Endothelial cell of umbilical vein (primary cell): Measurements from ENCODE around the gene PROX1. TPM values are rescaled to one million over a fixed set of nuclear protein-coding genes. Genes with fewer than 3 reads are reported as not detected.

ENCODE experiments used
- BruUV-seq: library from RNA; stranded (reverse); fragments of 400-500 nt; replicated peaks from 2 replicates; lab custom pipeline; 2021; lab: Mats Ljungman, UMichigan
- CTCF ChIA-PET: fragments of 300-600, 350-600 bp; sonication (Branson Sonifier 250); formaldehyde crosslinking; loops from one replicate; lab custom pipeline; 2021; ENCODE audit warnings: antibody characterized with exemption, inconsistent platforms; lab: Charles Lee
- POLR2A ChIA-PET: fragments of 300-600, 350-600 bp; sonication (Branson Sonifier 250); formaldehyde crosslinking; loops from one replicate; lab custom pipeline; 2021; ENCODE audit warnings: antibody characterized with exemption, inconsistent platforms; lab: Charles Lee
- DNase-seq: peaks from one replicate; pipeline ENCODE4 v3.0.0-alpha.2; 2011; ENCODE audit warnings: low read depth, low spot score
- FAIRE-seq: peaks from 2 replicates; lab custom pipeline; 2011; peaks lifted over from hg19 to GRCh38; lab: Jason Lieb, UNC
- H2AFZ ChIP-seq: 2 replicates; pipeline ENCODE4 v1.6.0; 2012; ENCODE audit warnings: low read depth, low read length, control low read depth, inconsistent platforms
- H3K27ac ChIP-seq: 2 replicates; pipeline ENCODE4 v1.5.1; 2011; ENCODE audit warnings: low read depth, mild to moderate bottlenecking, control low read depth, low read length, moderate library complexity; ENCODE audit not compliant: insufficient read depth
- H3K27me3 ChIP-seq, 2 experiments: 2 replicates each; pipeline versions ENCODE4 v1.6.0 to v1.6.1; 2011; ENCODE audit warnings: low read length in 2 of 2, mixed read lengths in 1 of 2; ENCODE audit not compliant: control insufficient read depth in 2 of 2, insufficient read depth in 2 of 2
- H3K36me3 ChIP-seq, 2 experiments: 2 replicates in 1 of 2; 3 replicates in 1 of 2; pipeline ENCODE4 v1.5.1; 2011; ENCODE audit warnings: low read length in 2 of 2, mild to moderate bottlenecking in 1 of 2, moderate library complexity in 1 of 2; ENCODE audit not compliant: control insufficient read depth in 2 of 2, insufficient read depth in 2 of 2; ENCODE audit errors: extremely low read depth in 1 of 2
- H3K4me1 ChIP-seq: 3 replicates; pipeline ENCODE4 v1.5.1; 2011; ENCODE audit warnings: mild to moderate bottlenecking, low read length; ENCODE audit not compliant: control insufficient read depth, insufficient read depth; ENCODE audit errors: extremely low read depth
- H3K4me2 ChIP-seq: 2 replicates; pipeline ENCODE4 v1.6.1; 2011; ENCODE audit warnings: low read length, control low read depth, mixed read lengths; ENCODE audit not compliant: insufficient read depth
- H3K4me3 ChIP-seq, 3 experiments: fragments of 200-600 bp in 1 of 3; sonication (generic), shearing (Covaris generic) in 1 of 3; replicated peaks in 1 of 3; 2 replicates each; pipeline ENCODE4 v1.5.1; 2011 to 2016; ENCODE audit warnings: control low read depth in 3 of 3, low read length in 3 of 3, mild to moderate bottlenecking in 2 of 3, inconsistent platforms in 1 of 3, low read depth in 1 of 3, moderate library complexity in 1 of 3; ENCODE audit not compliant: insufficient read depth in 1 of 3
- H3K79me2 ChIP-seq: 2 replicates; pipeline ENCODE4 v1.6.0; 2012; ENCODE audit warnings: low read length, inconsistent platforms; ENCODE audit not compliant: control insufficient read depth, insufficient read depth
- H3K9ac ChIP-seq: replicated peaks from 2 replicates; pipeline ENCODE3; 2011; ENCODE audit warnings: low read length, control low read depth; ENCODE audit not compliant: insufficient read depth; ENCODE audit errors: extremely low read depth
- H3K9me1 ChIP-seq: replicated peaks from 3 replicates; pipeline ENCODE4 v1.6.0; 2011; ENCODE audit warnings: mild to moderate bottlenecking, low read length; ENCODE audit not compliant: control insufficient read depth, insufficient read depth; ENCODE audit errors: extremely low read depth
- H3K9me3 ChIP-seq: replicated peaks from 2 replicates; pipeline ENCODE4 v1.5.1; 2012; ENCODE audit warnings: low read length, inconsistent platforms; ENCODE audit not compliant: control insufficient read depth, insufficient read depth
- H4K20me1 ChIP-seq: replicated peaks from 2 replicates; pipeline ENCODE3; 2011; ENCODE audit warnings: mild to moderate bottlenecking, low read length; ENCODE audit not compliant: control insufficient read depth, insufficient read depth; ENCODE audit errors: extremely low read depth
- CTCF ChIP-seq, 2 donors: IDR thresholded peaks; 1 replicate in 1 of 2; 2 replicates in 1 of 2; pipeline ENCODE4 v1.5.1; 2011; ENCODE audit warnings: low read length in 2 of 2, mild to moderate bottlenecking in 2 of 2, moderate library complexity in 2 of 2, control low read depth in 1 of 2, inconsistent platforms in 1 of 2, low read depth in 1 of 2; ENCODE audit not compliant: insufficient read depth in 1 of 2; ENCODE audit errors: extremely low read depth in 1 of 2
- EZH2 ChIP-seq: IDR thresholded peaks from 2 replicates; pipeline ENCODE4 v1.6.1; 2012; ENCODE audit warnings: borderline replicate concordance, low read depth, mild to moderate bottlenecking, moderate library complexity, low read length, inconsistent platforms; ENCODE audit not compliant: severe bottlenecking
- FOS ChIP-seq: IDR thresholded peaks from 2 replicates; pipeline ENCODE4 v1.6.1; 2011; ENCODE audit warnings: mild to moderate bottlenecking, low read length, moderate library complexity, borderline replicate concordance; ENCODE audit not compliant: insufficient read depth
- GATA2 ChIP-seq: IDR thresholded peaks from 2 replicates; pipeline ENCODE4 v1.7.0; 2011; ENCODE audit warnings: low read depth, mild to moderate bottlenecking, moderate library complexity, mixed read lengths, low read length; ENCODE audit not compliant: insufficient read length, insufficient read depth
- JUN ChIP-seq: IDR thresholded peaks from 2 replicates; pipeline ENCODE4 v1.6.1; 2011; ENCODE audit warnings: borderline replicate concordance, low read depth; ENCODE audit not compliant: insufficient read length, insufficient read depth
- MYC ChIP-seq: IDR thresholded peaks from one replicate; pipeline ENCODE4 v1.6.1; 2011; ENCODE audit warnings: mild to moderate bottlenecking, low read depth, low read length
- POLR2A ChIP-seq: IDR thresholded peaks from 2 replicates; pipeline ENCODE4 v1.6.1; 2012; ENCODE audit warnings: low read depth, mild to moderate bottlenecking, control low read depth, low read length
- POLR2AphosphoS5 ChIP-seq: IDR thresholded peaks from 2 replicates; pipeline ENCODE4 v1.6.1; 2012; ENCODE audit warnings: low read depth, mild to moderate bottlenecking, control low read depth, low read length, moderate library complexity; ENCODE audit not compliant: insufficient read depth
- dilution Hi-C: fragments of 300-500 bp; cut with MboI; formaldehyde crosslinking; loops from one replicate; pipeline ENCODE4 v1.15.0; 2019; ENCODE audit warnings: low sequenced_read_pairs; ENCODE audit not compliant: extremely low pct_ligation_motif_present
- intact Hi-C: fragments of 100-400 bp; cut with micrococcal nuclease; formaldehyde crosslinking; loops from one replicate; pipeline ENCODE4 v1.10.0; 2022
- polyA plus RNA-seq, 4 experiments: library from polyadenylated mRNA; depleted of rRNA in 3 of 4; stranded (reverse) in 3 of 4; unstranded in 1 of 4; fragments of >200 nt; gene quantifications; 2 replicates each; pipeline versions ENCODE4 v1.2.1 to v1.2.3, GENCODE V29; 2011 to 2012; ENCODE audit warnings: missing spikeins in 1 of 4
- total RNA-seq: library from RNA; stranded (reverse); gene quantifications from 2 replicates; pipeline ENCODE4 v1.2.3, GENCODE V29; 2021
- TF ChIP-seq, protein P1 (sequence below): IDR thresholded peaks from 2 replicates; pipeline ENCODE4 v1.6.1; 2011; ENCODE audit not compliant: insufficient read depth, insufficient read length

Gene PROX1
- total and polyA plus RNA-seq, 2 donors (not counting 3 experiments of a cell fraction or from before 2014, with no cell fraction given), result 2.2 to 4.0 TPM

GRCh38 chr1:213953806-213954205 is 34.0 kb upstream of the PROX1 start:
- Histone ChIP-seq H3K9ac (no peak overlapping the region), H3K79me2 (no peaks in the 10 kb centered on the region), H4K20me1 (no peaks in the 10 kb centered on the region), H3K4me2 (no peak overlapping the region), H3K27ac (no peak overlapping the region), H2AFZ (no peak overlapping the region), H3K9me1 (no peaks in the 10 kb centered on the region), H3K27me3 (no peaks in the 10 kb centered on the region), H3K4me1 (no peaks in the 10 kb centered on the region), H3K36me3 (no peaks in the 10 kb centered on the region), H3K4me3 (no peak overlapping the region), H3K9me3 (no peaks in the 10 kb centered on the region)
- DNase-seq, result no peak
- FAIRE-seq, result no peak
- BruUV-seq, result no TSS peak
- intact Hi-C loops, result no loop called here
- dilution Hi-C loops, result no loop called here
- TF ChIP-seq, protein P1, sequence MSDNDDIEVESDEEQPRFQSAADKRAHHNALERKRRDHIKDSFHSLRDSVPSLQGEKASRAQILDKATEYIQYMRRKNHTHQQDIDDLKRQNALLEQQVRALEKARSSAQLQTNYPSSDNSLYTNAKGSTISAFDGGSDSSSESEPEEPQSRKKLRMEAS, result no peak
- TF ChIP-seq EZH2, result no peak
- TF ChIP-seq CTCF (IDR thresholded peaks at IDR 0.05; ENCODE audit: extremely low read depth in 1 of 2, insufficient read depth in 1 of 2, low read depth in 1 of 2, low read length in 2 of 2), result no peak
- no peak for TF ChIP-seq FOS
- TF ChIP-seq POLR2AphosphoS5, result no peak
- TF ChIP-seq MYC, result no peak
- no peak for TF ChIP-seq GATA2
- TF ChIP-seq POLR2A, result no peak
- TF ChIP-seq JUN, result no peak
- CTCF ChIA-PET, result interaction anchor here (1.2 kb wide), 1 partner anchor 169 kb away, joined by 3 read pairs; no protein-coding TSS in a partner anchor
- POLR2A ChIA-PET, result no interaction called here
